HS-5 (cell line): ENCODE data around the gene RBM41.

Source experiments
- DNase-seq: peaks from one replicate; pipeline ENCODE4 v3.0.0-alpha.2; 2012; ENCODE audit warnings: low read depth

The RBM41 gene

DNA sequence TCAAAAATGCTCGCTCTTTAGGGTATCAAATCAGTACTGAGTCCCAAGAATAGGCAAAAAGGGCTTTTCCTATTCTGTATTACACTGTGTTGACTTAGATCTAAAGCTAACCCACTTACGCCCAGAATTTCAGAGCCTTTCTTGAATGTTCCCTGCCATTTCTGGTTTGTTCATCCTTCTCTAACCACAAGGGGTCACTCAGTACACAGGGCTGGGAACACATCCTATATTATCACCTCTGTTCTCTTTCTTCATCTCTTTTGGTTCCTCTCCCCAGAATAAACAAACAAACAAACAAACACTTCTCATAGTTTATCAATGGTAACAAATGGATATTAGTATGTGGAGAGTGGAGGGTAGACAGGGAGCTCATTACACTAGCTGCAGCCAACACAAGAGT, 93.1 kb downstream of the RBM41 start:
- DNase-seq, result no peak

DNA sequence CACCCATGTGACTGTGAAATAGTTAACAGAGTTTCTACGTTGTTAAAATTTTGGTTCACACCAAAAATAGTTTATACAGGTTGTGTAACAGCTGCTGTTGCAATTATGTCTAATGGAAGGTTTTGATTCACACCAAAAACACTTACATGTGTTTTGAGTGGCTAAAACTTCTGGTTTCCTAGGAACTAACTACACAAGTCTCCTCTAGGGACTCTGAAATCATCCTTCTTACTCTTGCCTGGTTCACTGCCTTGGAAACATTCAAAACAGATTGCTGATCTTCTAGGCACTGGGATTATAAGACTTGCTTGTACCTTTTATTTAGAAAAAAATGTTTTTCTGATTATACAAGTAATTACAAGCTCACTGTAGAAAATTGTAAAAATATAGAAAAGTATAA, 103.7 kb downstream of the RBM41 start:
- DNase-seq, result no peak
